ENCODE data around the gene CCDC71.
A peak's percentile ranks its signal among the peaks of the same experiment; 100 is the strongest.

The CCDC71 gene

GRCh38 chr3:49172551-49173041, 6.5 kb upstream of the CCDC71 start:
- no peak for ATAC-seq (ENCODE audit: insufficient read depth, low read depth)
- no peaks in the 10 kb centered on the region for H4K20me1 ChIP-seq (ENCODE audit: insufficient read depth, low read length)
- H3K27ac ChIP-seq (ENCODE audit: low read length) = no peak overlapping the region
- no peaks in the 10 kb centered on the region for H3K27me3 ChIP-seq (ENCODE audit: insufficient read depth, low read length, poor library complexity)
- no peaks in the 10 kb centered on the region for H3K9me3 ChIP-seq (ENCODE audit: insufficient read depth, low read length, severe bottlenecking)
- no peaks in the 10 kb centered on the region for H3K36me3 ChIP-seq (ENCODE audit: insufficient read depth, low read length)
- H3K4me2 ChIP-seq (ENCODE audit: insufficient read depth, low read length) = no peak overlapping the region; the same call in 1 of the 2 replicates
- DNase-seq = no peak
- no peaks in the 10 kb centered on the region for H3K79me2 ChIP-seq (ENCODE audit: insufficient read depth, low read length)
- TF ChIP-seq EZH2 (IDR thresholded peaks at IDR 0.05; ENCODE audit: borderline replicate concordance, low read depth, low read length, severe bottlenecking) (no peak), CTCF (IDR thresholded peaks at IDR 0.05; ENCODE audit: borderline replicate concordance, extremely low read depth, low read length, poor library complexity, severe bottlenecking) (no peak)
- no peak overlapping the region for H2AFZ ChIP-seq (ENCODE audit: low read depth, low read length)
- H3K4me1 ChIP-seq (ENCODE audit: insufficient read depth, low read length) = peaks cover 18% of the 10 kb centered on the region
- H3K9ac ChIP-seq (ENCODE audit: low read depth, low read length) = no peak overlapping the region
- H3K4me3 ChIP-seq (ENCODE audit: low read depth in 1 of 2, low read length in 2 of 2) = no peak overlapping the region

GRCh38 chr3:49171775-49172500, 5.8 kb upstream of the CCDC71 start:
- no peaks in the 10 kb centered on the region for H3K27me3 ChIP-seq (ENCODE audit: insufficient read depth, low read length, poor library complexity)
- H2AFZ ChIP-seq (ENCODE audit: low read depth, low read length) = peak overlapping the region; percentile 76
- H3K9me3 ChIP-seq (ENCODE audit: insufficient read depth, low read length, severe bottlenecking) = peaks cover 1% of the 10 kb centered on the region
- DNase-seq = no peak
- H3K4me2 ChIP-seq (ENCODE audit: insufficient read depth, low read length) = peak overlapping the region; percentile 92
- H3K36me3 ChIP-seq (ENCODE audit: insufficient read depth, low read length) = no peaks in the 10 kb centered on the region; the same call in 1 of the 2 replicates
- TF ChIP-seq CTCF (IDR thresholded peaks at IDR 0.05; ENCODE audit: borderline replicate concordance, extremely low read depth, low read length, poor library complexity, severe bottlenecking) (no peak), EZH2 (IDR thresholded peaks at IDR 0.05; ENCODE audit: borderline replicate concordance, low read depth, low read length, severe bottlenecking) (no peak)
- no peak for ATAC-seq (ENCODE audit: insufficient read depth, low read depth)
- peaks cover 20% of the 10 kb centered on the region for H3K4me1 ChIP-seq (ENCODE audit: insufficient read depth, low read length)
- peak overlapping the region; percentile 52; the same call in 1 of the 2 replicates for H3K9ac ChIP-seq (ENCODE audit: low read depth, low read length)
- peak overlapping the region; percentile 8 to 63; a peak in 3 of 4 replicates for H3K4me3 ChIP-seq (ENCODE audit: low read depth in 1 of 2, low read length in 2 of 2)
- H3K79me2 ChIP-seq (ENCODE audit: insufficient read depth, low read length) = no peaks in the 10 kb centered on the region
- H4K20me1 ChIP-seq (ENCODE audit: insufficient read depth, low read length) = no peaks in the 10 kb centered on the region
- H3K27ac ChIP-seq (ENCODE audit: low read length) = no peak overlapping the region

- Histone ChIP-seq H3K36me3 (ENCODE audit: insufficient read depth, low read length) (no peaks in the 10 kb centered on the region; the same call in 1 of the 2 replicates), H4K20me1 (ENCODE audit: insufficient read depth, low read length) (no peaks in the 10 kb centered on the region), H3K4me2 (ENCODE audit: insufficient read depth, low read length) (peak within 1 kb of the TSS; percentile 92), H3K9ac (ENCODE audit: low read depth, low read length) (peak within 1 kb of the TSS; percentile 52), H3K4me1 (ENCODE audit: insufficient read depth, low read length) (peaks cover 27% of the 10 kb centered on the region), H3K27me3 (ENCODE audit: insufficient read depth, low read length, poor library complexity) (no peaks in the 10 kb centered on the region), H3K4me3 (ENCODE audit: low read depth in 1 of 2, low read length in 2 of 2) (peak within 1 kb of the TSS; percentile 8 to 63; a peak in 3 of 4 replicates), H3K9me3 (ENCODE audit: insufficient read depth, low read length, severe bottlenecking) (peaks cover 7% of the 10 kb centered on the region), H3K27ac (ENCODE audit: low read length) (peak within 1 kb of the TSS; percentile 24; the same call in 1 of the 2 replicates), H2AFZ (ENCODE audit: low read depth, low read length) (peak within 1 kb of the TSS; percentile 76), H3K79me2 (ENCODE audit: insufficient read depth, low read length) (peaks cover 4% of the 10 kb centered on the region)
- TF ChIP-seq EZH2 (IDR thresholded peaks at IDR 0.05; ENCODE audit: borderline replicate concordance, low read depth, low read length, severe bottlenecking) (no peak), CTCF (IDR thresholded peaks at IDR 0.05; ENCODE audit: borderline replicate concordance, extremely low read depth, low read length, poor library complexity, severe bottlenecking) (peak; percentile 84)
- ATAC-seq (ENCODE audit: insufficient read depth, low read depth) = peak; percentile 83
- peak; percentile 73 for DNase-seq
Observed at GRCh38 chr3:49171119-49171774, 5.1 kb upstream of the CCDC71 start, which contains the start of gene KLHDC8B. Gene KLHDC8B, plus strand, starts transcription at chr3:49171598. Its CDS starts 1,172 bp downstream, at chr3:49172770.
